DOHH2 (cell line): ENCODE data around the gene ARHGEF4.
"Not testable (repeated sequence)": the region's sequence is repeated elsewhere in the genome, so short reads cannot be mapped to it uniquely, and the experiment has no call there.

Source experiments
- H3F3A ChIP-seq: fragments of 200-600 bp; sonication (generic), shearing (Covaris generic); 2 replicates; pipeline ENCODE4 v1.6.0; 2016; ENCODE audit warnings: antibody characterized with exemption, mild to moderate bottlenecking; ENCODE audit not compliant: control insufficient read depth, insufficient read depth
- H3K27ac ChIP-seq: fragments of 200-600 bp; sonication (generic); 2 replicates; pipeline ENCODE4 v1.5.1; 2014; ENCODE audit warnings: low read depth, mild to moderate bottlenecking, low read length, moderate library complexity
- H3K27me3 ChIP-seq: fragments of 200-600 bp; sonication (generic); 2 replicates; pipeline ENCODE4 v1.6.1; 2014; ENCODE audit warnings: mild to moderate bottlenecking, low read length, mixed read lengths; ENCODE audit not compliant: control insufficient read depth
- H3K36me3 ChIP-seq: fragments of 200-600 bp; sonication (generic); 2 replicates; pipeline ENCODE4 v1.6.1; 2014; ENCODE audit warnings: mild to moderate bottlenecking, low read length, moderate library complexity, mixed read lengths; ENCODE audit not compliant: control insufficient read depth
- H3K4me1 ChIP-seq: fragments of 200-600 bp; sonication (generic); 2 replicates; pipeline ENCODE4 v1.6.1; 2014; ENCODE audit warnings: mild to moderate bottlenecking, low read length, mixed read lengths; ENCODE audit not compliant: control insufficient read depth
- H3K4me2 ChIP-seq: fragments of 200-600 bp; sonication (generic); 2 replicates; pipeline ENCODE4 v1.6.0; 2014; ENCODE audit warnings: mild to moderate bottlenecking, low read length, moderate library complexity
- H3K4me3 ChIP-seq: fragments of 200-600 bp; sonication (generic); 2 replicates; pipeline ENCODE4 v1.5.1; 2014; ENCODE audit warnings: mild to moderate bottlenecking, low read length, mixed read lengths
- H3K79me2 ChIP-seq: fragments of 200-600 bp; sonication (generic); 2 replicates; pipeline ENCODE4 v1.6.1; 2014; ENCODE audit warnings: mild to moderate bottlenecking, low read length, mixed read lengths; ENCODE audit not compliant: control insufficient read depth
- H3K9me2 ChIP-seq: fragments of 200-600 bp; sonication (generic); replicated peaks from 2 replicates; pipeline ENCODE4 v1.6.1; 2014; ENCODE audit warnings: mild to moderate bottlenecking, low read length, mixed read lengths; ENCODE audit not compliant: control insufficient read depth
- H3K9me3 ChIP-seq: fragments of 200-600 bp; sonication (generic); 2 replicates; pipeline ENCODE4 v1.6.1; 2014; ENCODE audit warnings: antibody characterized with exemption, low read length, mixed read lengths; ENCODE audit not compliant: control insufficient read depth, insufficient read depth
- H4K20me1 ChIP-seq: fragments of 200-600 bp; sonication (generic); 2 replicates; pipeline ENCODE4 v1.6.0; 2014; ENCODE audit warnings: low read depth, mild to moderate bottlenecking, antibody characterized with exemption, low read length, moderate library complexity; ENCODE audit not compliant: control insufficient read depth, insufficient read depth
- CTCF ChIP-seq: fragments of 200-600 bp; sonication (generic); IDR thresholded peaks from one replicate; pipeline ENCODE4 v1.5.1; 2014; ENCODE audit warnings: antibody characterized with exemption, mild to moderate bottlenecking, low read depth, low read length; ENCODE audit not compliant: poor library complexity, severe bottlenecking
- EZH2phosphoT487 ChIP-seq: fragments of 200-600 bp; sonication (generic); IDR thresholded peaks from 2 replicates; pipeline ENCODE4 v1.6.1; 2017; ENCODE audit warnings: borderline replicate concordance, mild to moderate bottlenecking, antibody characterized with exemption, low read length, moderate library complexity, mixed read lengths

Gene ARHGEF4

GRCh38 chr2:130986890-130987493 is 150.3 kb downstream of the ARHGEF4 start:
- Histone ChIP-seq H3K36me3 (no peaks in the 10 kb centered on the region), H3K9me2 (no peaks in the 10 kb centered on the region), H3K79me2 (no peaks in the 10 kb centered on the region), H3K4me1 (peaks cover 7% of the 10 kb centered on the region; the same call in 1 of the 2 replicates), H3K4me2 (no peak overlapping the region), H3K27me3 (no peaks in the 10 kb centered on the region), H3K27ac (no peak overlapping the region), H3F3A (no peaks in the 10 kb centered on the region), H3K9me3 (no peaks in the 10 kb centered on the region; the same call in 1 of the 2 replicates), H4K20me1 (no peaks in the 10 kb centered on the region), H3K4me3 (no peak overlapping the region)
- no peak for TF ChIP-seq EZH2phosphoT487
- no peak for TF ChIP-seq CTCF

GRCh38 chr2:130987519-130988425 is 151.1 kb downstream of the ARHGEF4 start:
- Histone ChIP-seq H3K9me2 (no peaks in the 10 kb centered on the region), H3K27ac (no peak overlapping the region), H3K4me2 (no peak overlapping the region), H3K9me3 (no peaks in the 10 kb centered on the region; the same call in 1 of the 2 replicates), H3K4me1 (peaks cover 7% of the 10 kb centered on the region; the same call in 1 of the 2 replicates), H4K20me1 (no peaks in the 10 kb centered on the region), H3F3A (no peaks in the 10 kb centered on the region), H3K27me3 (no peaks in the 10 kb centered on the region), H3K36me3 (no peaks in the 10 kb centered on the region), H3K79me2 (no peaks in the 10 kb centered on the region), H3K4me3 (no peak overlapping the region)
- no peak for TF ChIP-seq CTCF
- no peak for TF ChIP-seq EZH2phosphoT487

GRCh38 chr2:130991446-130991845 is 154.7 kb downstream of the ARHGEF4 start:
- H3K79me2 ChIP-seq, H4K20me1 ChIP-seq, H3K27ac ChIP-seq, H3K4me3 ChIP-seq, H3K9me2 ChIP-seq, H3K4me2 ChIP-seq, H3K36me3 ChIP-seq, H3K4me1 ChIP-seq, H3K9me3 ChIP-seq, H3F3A ChIP-seq, H3K27me3 ChIP-seq: not testable (repeated sequence)

DNA sequence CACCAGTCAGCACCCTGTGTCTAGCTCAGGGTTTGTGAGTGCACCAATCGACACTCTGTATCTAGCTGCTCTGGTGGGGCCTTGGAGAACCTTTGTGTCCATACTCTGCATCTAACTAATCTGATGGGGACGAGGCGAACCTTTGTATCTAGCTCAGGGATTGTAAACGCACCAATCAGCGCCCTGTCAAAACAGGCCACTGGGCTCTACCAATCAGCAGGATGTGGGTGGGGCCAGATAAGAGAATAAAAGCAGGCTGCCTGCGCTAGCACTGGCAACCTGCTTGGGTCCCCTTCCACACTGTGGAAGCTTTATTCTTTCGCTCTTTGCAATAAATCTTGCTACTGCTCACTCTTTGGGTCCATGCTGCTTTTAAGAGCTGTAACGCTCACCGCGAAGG is 155.3 kb downstream of the ARHGEF4 start:
- H3K9me3 ChIP-seq, H3K27ac ChIP-seq, H3K4me3 ChIP-seq, H3F3A ChIP-seq, H3K36me3 ChIP-seq, H3K79me2 ChIP-seq, H3K27me3 ChIP-seq, H3K9me2 ChIP-seq, H3K4me2 ChIP-seq, H4K20me1 ChIP-seq, H3K4me1 ChIP-seq: not testable (repeated sequence)
